Neural cell (in vitro differentiated cells): Measurements from ENCODE around the gene ABHD17C. TPM values are rescaled to one million over a fixed set of nuclear protein-coding genes. Genes with fewer than 3 reads are reported as not detected.

ENCODE experiments used
- H2AFZ ChIP-seq: fragments of 200-600, 300-800 bp; sonication (generic), shearing (Covaris generic); 2 replicates; pipeline ENCODE4 v1.6.0; 2014; ENCODE audit warnings: low read depth, mild to moderate bottlenecking, antibody characterized with exemption, low read length, moderate library complexity
- H3F3A ChIP-seq: fragments of 200-600 bp; shearing (Covaris generic); 2 replicates; pipeline ENCODE4 v1.6.1; 2016; ENCODE audit warnings: mild to moderate bottlenecking, moderate library complexity, mixed read lengths, antibody characterized with exemption, low read length; ENCODE audit not compliant: insufficient read depth, poor library complexity, severe bottlenecking
- H3K27ac ChIP-seq: fragments of 200-600, 300-800 bp; sonication (generic), shearing (Covaris generic); 2 replicates; pipeline ENCODE4 v1.5.1; 2014; ENCODE audit warnings: mild to moderate bottlenecking, low read length, moderate library complexity
- H3K27me3 ChIP-seq: fragments of 300-800, 200-600 bp; sonication (generic), shearing (Covaris generic); 2 replicates; pipeline ENCODE4 v1.6.0; 2014; ENCODE audit warnings: mild to moderate bottlenecking, low read depth, low read length, moderate library complexity; ENCODE audit not compliant: insufficient read depth
- H3K36me3 ChIP-seq: fragments of 300-800, 200-600 bp; sonication (generic), shearing (Covaris generic); 2 replicates; pipeline ENCODE4 v1.5.1; 2014; ENCODE audit warnings: mild to moderate bottlenecking, antibody characterized with exemption, low read length, moderate library complexity; ENCODE audit not compliant: insufficient read depth
- H3K4me2 ChIP-seq: fragments of 300-800, 200-600 bp; sonication (generic), shearing (Covaris generic); 2 replicates; pipeline ENCODE4 v1.6.0; 2014; ENCODE audit warnings: mild to moderate bottlenecking, low read length
- H3K4me3 ChIP-seq: fragments of 300-800, 200-600 bp; sonication (generic), shearing (Covaris generic); 2 replicates; pipeline ENCODE4 v1.5.1; 2014; ENCODE audit warnings: mild to moderate bottlenecking, low read length, moderate library complexity
- H3K79me2 ChIP-seq: fragments of 200-600 bp; shearing (Covaris generic); replicated peaks from 2 replicates; pipeline ENCODE4 v1.6.0; 2014; ENCODE audit warnings: mild to moderate bottlenecking, low read length, moderate library complexity; ENCODE audit not compliant: insufficient read depth
- H3K9ac ChIP-seq: fragments of 300-800, 200-600 bp; sonication (generic), shearing (Covaris generic); 2 replicates; pipeline ENCODE4 v1.6.1; 2016; ENCODE audit warnings: mild to moderate bottlenecking, low read length, mixed read lengths
- H3K9me2 ChIP-seq: fragments of 200-600 bp; shearing (Covaris generic); 2 replicates; pipeline ENCODE4 v1.6.1; 2016; ENCODE audit warnings: mild to moderate bottlenecking, low read length, mixed read lengths; ENCODE audit not compliant: insufficient read depth
- H3K9me3 ChIP-seq: fragments of 200-600, 300-800 bp; sonication (generic), shearing (Covaris generic); 2 replicates; pipeline ENCODE4 v1.6.1; 2016; ENCODE audit warnings: mild to moderate bottlenecking, mixed run types, low read length, moderate library complexity, mixed read lengths
- H4K20me1 ChIP-seq: fragments of 200-600 bp; shearing (Covaris generic); 2 replicates; pipeline ENCODE4 v1.6.1; 2016; ENCODE audit warnings: mild to moderate bottlenecking, mixed run types; ENCODE audit not compliant: insufficient read depth
- EP300 ChIP-seq: fragments of 450-650 bp; conservative IDR thresholded peaks from 2 replicates; pipeline ENCODE4 v1.6.1; 2014; ENCODE audit warnings: antibody characterized with exemption, mild to moderate bottlenecking, moderate library complexity; ENCODE audit not compliant: poor library complexity, severe bottlenecking
- EZH2 ChIP-seq: fragments of 200-600, 300-800 bp; shearing (Covaris generic), sonication (generic); IDR thresholded peaks from 2 replicates; pipeline ENCODE4 v1.6.1; 2014; ENCODE audit warnings: antibody characterized with exemption, low read length, borderline replicate concordance, mild to moderate bottlenecking; ENCODE audit not compliant: insufficient read depth, poor library complexity, severe bottlenecking
- MXI1 ChIP-seq: fragments of 450-650 bp; conservative IDR thresholded peaks from 2 replicates; pipeline ENCODE4 v1.6.1; 2014; ENCODE audit warnings: antibody characterized with exemption, mild to moderate bottlenecking; ENCODE audit not compliant: poor library complexity, severe bottlenecking
- POLR2AphosphoS5 ChIP-seq: IDR thresholded peaks from 2 replicates; pipeline ENCODE4 v1.6.1; 2012
- RAD21 ChIP-seq: fragments of 450-650 bp; conservative IDR thresholded peaks from 2 replicates; pipeline ENCODE4 v1.6.1; 2014; ENCODE audit warnings: antibody characterized with exemption, mild to moderate bottlenecking, moderate library complexity
- SMC3 ChIP-seq: fragments of 450-650 bp; conservative IDR thresholded peaks from 2 replicates; pipeline ENCODE4 v1.6.1; 2014; ENCODE audit warnings: antibody characterized with exemption, mild to moderate bottlenecking, moderate library complexity; ENCODE audit not compliant: poor library complexity
- TAF1 ChIP-seq: IDR thresholded peaks from 2 replicates; pipeline ENCODE4 v1.6.1; 2012; ENCODE audit warnings: low read depth
- polyA plus RNA-seq: library from polyadenylated mRNA; depleted of rRNA; stranded (reverse); fragments of >200 nt; gene quantifications from 2 replicates; pipeline ENCODE4 v1.2.3, GENCODE V29; 2014
- TF ChIP-seq, protein P1 (sequence below): IDR thresholded peaks from 2 replicates; pipeline ENCODE4 v1.6.1; 2012; ENCODE audit warnings: borderline replicate concordance
- TF ChIP-seq, protein P2 (sequence below): fragments of 450-650 bp; IDR thresholded peaks from 2 replicates; pipeline ENCODE4 v1.5.1; 2014; ENCODE audit warnings: antibody characterized with exemption, mild to moderate bottlenecking, moderate library complexity; ENCODE audit not compliant: poor library complexity, severe bottlenecking

Gene ABHD17C
- polyA plus RNA-seq, 1 donor from 2014 or later, result 18.3 TPM

DNA sequence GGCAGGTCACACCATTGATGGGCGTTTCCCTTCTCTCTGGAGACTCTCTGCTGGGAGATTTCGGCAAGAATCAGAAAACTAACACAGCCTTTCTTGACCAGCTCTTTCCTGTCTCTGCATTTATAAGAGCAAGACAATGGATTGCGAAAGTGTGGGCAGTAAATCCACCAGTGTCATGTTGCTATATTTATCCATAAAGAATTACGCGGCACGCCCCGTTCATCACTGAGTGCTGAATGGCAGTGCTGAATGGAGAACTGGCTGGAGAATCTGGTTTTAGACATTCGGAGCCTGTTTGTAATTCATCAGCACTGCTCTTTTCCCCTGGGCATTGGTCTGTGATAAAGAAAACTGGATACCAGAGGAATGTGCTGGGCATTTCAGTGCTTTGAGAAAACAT is 82.0 kb downstream of the ABHD17C start:
- no peaks in the 10 kb centered on the region for H3K9me3 ChIP-seq
- H3F3A ChIP-seq, result no peaks in the 10 kb centered on the region
- no peaks in the 10 kb centered on the region for H4K20me1 ChIP-seq
- TF ChIP-seq SMC3, result no peak
- TF ChIP-seq, protein P1, sequence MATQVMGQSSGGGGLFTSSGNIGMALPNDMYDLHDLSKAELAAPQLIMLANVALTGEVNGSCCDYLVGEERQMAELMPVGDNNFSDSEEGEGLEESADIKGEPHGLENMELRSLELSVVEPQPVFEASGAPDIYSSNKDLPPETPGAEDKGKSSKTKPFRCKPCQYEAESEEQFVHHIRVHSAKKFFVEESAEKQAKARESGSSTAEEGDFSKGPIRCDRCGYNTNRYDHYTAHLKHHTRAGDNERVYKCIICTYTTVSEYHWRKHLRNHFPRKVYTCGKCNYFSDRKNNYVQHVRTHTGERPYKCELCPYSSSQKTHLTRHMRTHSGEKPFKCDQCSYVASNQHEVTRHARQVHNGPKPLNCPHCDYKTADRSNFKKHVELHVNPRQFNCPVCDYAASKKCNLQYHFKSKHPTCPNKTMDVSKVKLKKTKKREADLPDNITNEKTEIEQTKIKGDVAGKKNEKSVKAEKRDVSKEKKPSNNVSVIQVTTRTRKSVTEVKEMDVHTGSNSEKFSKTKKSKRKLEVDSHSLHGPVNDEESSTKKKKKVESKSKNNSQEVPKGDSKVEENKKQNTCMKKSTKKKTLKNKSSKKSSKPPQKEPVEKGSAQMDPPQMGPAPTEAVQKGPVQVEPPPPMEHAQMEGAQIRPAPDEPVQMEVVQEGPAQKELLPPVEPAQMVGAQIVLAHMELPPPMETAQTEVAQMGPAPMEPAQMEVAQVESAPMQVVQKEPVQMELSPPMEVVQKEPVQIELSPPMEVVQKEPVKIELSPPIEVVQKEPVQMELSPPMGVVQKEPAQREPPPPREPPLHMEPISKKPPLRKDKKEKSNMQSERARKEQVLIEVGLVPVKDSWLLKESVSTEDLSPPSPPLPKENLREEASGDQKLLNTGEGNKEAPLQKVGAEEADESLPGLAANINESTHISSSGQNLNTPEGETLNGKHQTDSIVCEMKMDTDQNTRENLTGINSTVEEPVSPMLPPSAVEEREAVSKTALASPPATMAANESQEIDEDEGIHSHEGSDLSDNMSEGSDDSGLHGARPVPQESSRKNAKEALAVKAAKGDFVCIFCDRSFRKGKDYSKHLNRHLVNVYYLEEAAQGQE, result no peak
- TF ChIP-seq TAF1, result no peak
- TF ChIP-seq EP300, result no peak
- no peak for TF ChIP-seq MXI1
- TF ChIP-seq EZH2, result no peak
- TF ChIP-seq RAD21, result no peak
- no peak for TF ChIP-seq POLR2AphosphoS5
- TF ChIP-seq, protein P2, sequence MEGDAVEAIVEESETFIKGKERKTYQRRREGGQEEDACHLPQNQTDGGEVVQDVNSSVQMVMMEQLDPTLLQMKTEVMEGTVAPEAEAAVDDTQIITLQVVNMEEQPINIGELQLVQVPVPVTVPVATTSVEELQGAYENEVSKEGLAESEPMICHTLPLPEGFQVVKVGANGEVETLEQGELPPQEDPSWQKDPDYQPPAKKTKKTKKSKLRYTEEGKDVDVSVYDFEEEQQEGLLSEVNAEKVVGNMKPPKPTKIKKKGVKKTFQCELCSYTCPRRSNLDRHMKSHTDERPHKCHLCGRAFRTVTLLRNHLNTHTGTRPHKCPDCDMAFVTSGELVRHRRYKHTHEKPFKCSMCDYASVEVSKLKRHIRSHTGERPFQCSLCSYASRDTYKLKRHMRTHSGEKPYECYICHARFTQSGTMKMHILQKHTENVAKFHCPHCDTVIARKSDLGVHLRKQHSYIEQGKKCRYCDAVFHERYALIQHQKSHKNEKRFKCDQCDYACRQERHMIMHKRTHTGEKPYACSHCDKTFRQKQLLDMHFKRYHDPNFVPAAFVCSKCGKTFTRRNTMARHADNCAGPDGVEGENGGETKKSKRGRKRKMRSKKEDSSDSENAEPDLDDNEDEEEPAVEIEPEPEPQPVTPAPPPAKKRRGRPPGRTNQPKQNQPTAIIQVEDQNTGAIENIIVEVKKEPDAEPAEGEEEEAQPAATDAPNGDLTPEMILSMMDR, result no peak
- no peak overlapping the region for H2AFZ ChIP-seq
- H3K36me3 ChIP-seq, result no peaks in the 10 kb centered on the region
- no peak overlapping the region for H3K4me3 ChIP-seq
- H3K27ac ChIP-seq, result no peak overlapping the region
- peaks cover 44% of the 10 kb centered on the region for H3K27me3 ChIP-seq
- no peaks in the 10 kb centered on the region for H3K9me2 ChIP-seq
- no peak overlapping the region for H3K4me2 ChIP-seq
- no peak overlapping the region for H3K9ac ChIP-seq
- H3K79me2 ChIP-seq, result no peaks in the 10 kb centered on the region

DNA sequence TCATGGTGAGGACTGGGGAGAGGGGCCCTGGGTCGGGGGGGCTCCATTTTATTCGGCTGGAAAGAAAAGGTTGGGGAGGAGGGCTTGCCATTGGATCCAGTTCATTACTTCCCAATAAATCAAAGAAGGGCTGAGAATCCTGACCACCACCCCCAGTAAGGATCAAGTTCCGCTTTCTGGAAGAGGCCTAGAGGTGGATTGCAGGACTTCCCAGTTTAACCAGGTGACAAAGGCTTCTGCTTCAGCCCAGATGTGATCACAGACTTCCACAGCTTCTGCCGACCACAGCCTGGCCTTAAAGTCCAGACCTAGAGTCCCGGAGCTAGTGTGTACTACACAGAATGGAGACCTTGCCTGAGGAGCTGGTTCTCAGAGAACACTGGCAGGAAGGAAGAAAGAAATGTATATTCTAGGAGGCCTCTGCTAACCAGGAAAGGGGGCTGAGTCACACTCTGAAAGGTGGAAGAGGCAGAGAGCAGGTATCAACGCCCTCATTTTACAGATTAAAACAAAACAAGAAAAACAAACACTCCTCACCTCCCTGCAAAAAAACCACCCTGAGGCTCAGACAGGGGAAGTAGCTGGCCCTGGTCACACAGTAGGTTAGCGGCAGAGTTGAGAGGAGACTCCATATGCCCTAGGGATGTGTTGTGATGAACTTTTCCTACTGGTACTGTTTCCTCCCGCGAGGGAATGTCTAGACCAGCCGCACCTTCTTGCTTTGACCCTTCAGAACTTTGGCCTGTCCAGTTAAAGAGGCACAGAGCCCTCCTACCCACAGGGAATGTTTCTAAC is 82.9 kb downstream of the ABHD17C start:
- H3K9ac ChIP-seq, result no peak overlapping the region
- no peak overlapping the region for H2AFZ ChIP-seq
- H3K9me3 ChIP-seq, result no peaks in the 10 kb centered on the region
- no peaks in the 10 kb centered on the region for H3K9me2 ChIP-seq
- no peaks in the 10 kb centered on the region for H3K79me2 ChIP-seq
- H3K27ac ChIP-seq, result no peak overlapping the region
- H3K27me3 ChIP-seq, result peaks cover 52% of the 10 kb centered on the region
- no peaks in the 10 kb centered on the region for H3F3A ChIP-seq
- TF ChIP-seq, protein P2, result no peak
- TF ChIP-seq, protein P1, result no peak
- TF ChIP-seq EP300, result no peak
- no peak for TF ChIP-seq TAF1
- TF ChIP-seq POLR2AphosphoS5, result no peak
- no peak for TF ChIP-seq RAD21
- TF ChIP-seq SMC3, result no peak
- TF ChIP-seq EZH2, result no peak
- no peak for TF ChIP-seq MXI1
- no peaks in the 10 kb centered on the region for H4K20me1 ChIP-seq
- H3K4me3 ChIP-seq, result no peak overlapping the region
- no peaks in the 10 kb centered on the region for H3K36me3 ChIP-seq
- no peak overlapping the region for H3K4me2 ChIP-seq
